HCT116 (cell line): ENCODE results near the gene MCOLN3. TPM values are rescaled to one million over a fixed set of nuclear protein-coding genes. Genes with fewer than 3 reads are reported as not detected.

ENCODE experiments used
- ATAC-seq: fragments of 200-7000 bp; cut with Tn5 transposase; 2 replicates; pipeline ENCODE4 v1.9.1; 2020; ENCODE audit warnings: mild to moderate bottlenecking, moderate library complexity
- BruUV-seq: library from RNA; stranded (reverse); fragments of 400-500 nt; replicated peaks from 2 replicates; lab custom pipeline; 2021; lab: Mats Ljungman, UMichigan
- CTCF ChIA-PET: fragments of 300-600 bp; sonication (Branson Sonifier 250); formaldehyde crosslinking; loops from one replicate; lab custom pipeline; 2021; ENCODE audit warnings: antibody characterized with exemption; lab: Charles Lee
- POLR2A ChIA-PET: fragments of 300-600, 350-600 bp; sonication (Branson Sonifier 250); formaldehyde crosslinking; loops from one replicate; lab custom pipeline; 2021; ENCODE audit warnings: antibody characterized with exemption; lab: Charles Lee
- RAD21 ChIA-PET, 2 experiments: fragments of 300-600 bp; sonication (Branson Sonifier 250); formaldehyde crosslinking; loops; one replicate each; lab custom pipeline; 2023; ENCODE audit warnings: low total read pairs in 2 of 2; ENCODE audit not compliant: uncharacterized antibody in 2 of 2, unreplicated experiment in 2 of 2, low non-redundant PET in 1 of 2; lab: Charles Lee
- DNase-seq: peaks from one replicate; pipeline ENCODE4 v3.0.0-alpha.2; 2010; ENCODE audit warnings: low read depth, low spot score
- H2AFZ ChIP-seq: fragments of 200-600 bp; shearing (Covaris generic), sonication (generic); 2 replicates; pipeline ENCODE4 v1.6.1; 2017; ENCODE audit warnings: low read depth, mixed run types, mixed read lengths, antibody characterized with exemption, low read length; ENCODE audit not compliant: poor library complexity, severe bottlenecking
- H3K27ac ChIP-seq: 2 replicates; pipeline ENCODE4 v1.5.1; 2012; ENCODE audit warnings: low read depth, low read length
- H3K27me3 ChIP-seq: fragments of 200-600 bp; sonication (generic); 2 replicates; pipeline ENCODE4 v1.6.1; 2016; ENCODE audit warnings: mixed run types, low read length, mixed read lengths; ENCODE audit not compliant: insufficient read depth
- H3K36me3 ChIP-seq, 2 experiments: fragments of 200-500 bp in 1 of 2; fragments of 200-600 bp in 1 of 2; sonication (Bioruptor generic) in 1 of 2; sonication (generic) in 1 of 2; 2 replicates each; pipeline versions ENCODE4 v1.5.1 to v1.6.1; 2014 to 2016; ENCODE audit warnings: low read length in 2 of 2, inconsistent platforms in 1 of 2, mixed read lengths in 1 of 2, mixed run types in 1 of 2; ENCODE audit not compliant: insufficient read depth in 2 of 2, control insufficient read depth in 1 of 2
- H3K4me1 ChIP-seq, 2 experiments: fragments of 200-600 bp in 1 of 2; sonication (generic) in 1 of 2; 2 replicates each; pipeline versions ENCODE4 v1.5.1 to v1.6.1; 2012 to 2017; ENCODE audit warnings: low read length in 2 of 2, inconsistent platforms in 1 of 2, mild to moderate bottlenecking in 1 of 2, mixed read lengths in 1 of 2, mixed run types in 1 of 2, moderate library complexity in 1 of 2; ENCODE audit not compliant: insufficient read depth in 2 of 2, control insufficient read depth in 1 of 2
- H3K4me2 ChIP-seq: fragments of 200-600 bp; sonication (generic); 2 replicates; pipeline ENCODE4 v1.6.1; 2017; ENCODE audit warnings: mixed run types, low read length, mixed read lengths
- H3K4me3 ChIP-seq, 2 experiments: fragments of 200-600 bp in 1 of 2; sonication (generic) in 1 of 2; replicated peaks in 1 of 2; 2 replicates each; pipeline ENCODE4 v1.5.1; 2011 to 2016; ENCODE audit warnings: low read length in 2 of 2, control low read depth in 1 of 2, low read depth in 1 of 2, mild to moderate bottlenecking in 1 of 2, mixed read lengths in 1 of 2, mixed run types in 1 of 2
- H3K79me2 ChIP-seq: fragments of 200-600 bp; sonication (generic); 2 replicates; pipeline ENCODE4 v1.6.1; 2017; ENCODE audit warnings: mild to moderate bottlenecking, mixed run types, low read length, moderate library complexity, mixed read lengths; ENCODE audit not compliant: insufficient read depth
- H3K9ac ChIP-seq: fragments of 200-600 bp; sonication (generic); 2 replicates; pipeline ENCODE4 v1.6.1; 2016; ENCODE audit warnings: low read length, mixed read lengths
- H3K9me2 ChIP-seq: fragments of 200-600 bp; sonication (generic), shearing (Covaris generic); 2 replicates; pipeline ENCODE4 v1.6.1; 2017; ENCODE audit warnings: mixed run types, mild to moderate bottlenecking, moderate library complexity; ENCODE audit not compliant: insufficient read depth
- H3K9me3 ChIP-seq, 2 experiments: fragments of 200-500 bp in 1 of 2; fragments of 200-600 bp in 1 of 2; sonication (Bioruptor generic) in 1 of 2; sonication (generic) in 1 of 2; 2 replicates each; pipeline ENCODE4 v1.6.1; 2014 to 2017; ENCODE audit warnings: low read length in 2 of 2, mixed read lengths in 2 of 2, inconsistent platforms in 1 of 2, low read depth in 1 of 2, mild to moderate bottlenecking in 1 of 2, mixed run types in 1 of 2, moderate library complexity in 1 of 2; ENCODE audit not compliant: control insufficient read depth in 1 of 2, insufficient read depth in 1 of 2
- H4K20me1 ChIP-seq: fragments of 200-600 bp; sonication (generic), shearing (Covaris generic); 2 replicates; pipeline ENCODE4 v1.6.1; 2017; ENCODE audit warnings: mixed run types, mild to moderate bottlenecking, moderate library complexity; ENCODE audit not compliant: insufficient read depth
- CBX3 ChIP-seq: IDR thresholded peaks from 2 replicates; pipeline ENCODE4 v1.6.1; 2012; ENCODE audit warnings: low read depth
- EZH2phosphoT487 ChIP-seq: fragments of 200-600 bp; IDR thresholded peaks from 2 replicates; pipeline ENCODE4 v1.6.1; 2018; ENCODE audit warnings: antibody characterized with exemption, borderline replicate concordance
- MAX ChIP-seq: IDR thresholded peaks from 2 replicates; pipeline ENCODE4 v1.6.1; 2012
- POLR2A ChIP-seq: IDR thresholded peaks from 2 replicates; pipeline ENCODE4 v1.7.0; 2011; ENCODE audit warnings: borderline replicate concordance; ENCODE audit not compliant: insufficient read depth, insufficient read length; ENCODE audit errors: extremely low read depth
- POLR2AphosphoS5 ChIP-seq: IDR thresholded peaks from 2 replicates; pipeline ENCODE4 v1.6.1; 2011; ENCODE audit warnings: mild to moderate bottlenecking, low read depth, low read length, moderate library complexity
- REST ChIP-seq: IDR thresholded peaks from 2 replicates; pipeline ENCODE4 v1.6.1; 2012; ENCODE audit warnings: low read depth
- SIN3A ChIP-seq: IDR thresholded peaks from 2 replicates; pipeline ENCODE4 v1.6.1; 2012; ENCODE audit warnings: low read depth
- SP1 ChIP-seq: IDR thresholded peaks from 2 replicates; pipeline ENCODE4 v1.6.1; 2012; ENCODE audit warnings: low read depth
- SRF ChIP-seq: IDR thresholded peaks from 2 replicates; pipeline ENCODE4 v1.6.1; 2012; ENCODE audit warnings: low read depth
- ZFX ChIP-seq: fragments of 450-650 bp; IDR thresholded peaks from 2 replicates; pipeline ENCODE4 v1.6.1; 2017
- ZNF274 ChIP-seq: fragments of 200-500 bp; sonication (Bioruptor generic); IDR thresholded peaks from 2 replicates; pipeline ENCODE4 v1.6.1; 2014; ENCODE audit warnings: mild to moderate bottlenecking, low read depth, low read length, inconsistent platforms
- intact Hi-C: fragments of 100-400 bp; cut with micrococcal nuclease; formaldehyde crosslinking; loops from 2 replicates; pipeline ENCODE4 v1.10.0; 2022
- total RNA-seq: library from RNA; stranded (reverse); gene quantifications from one replicate; pipeline ENCODE4 v1.2.1, GENCODE V29; 2021; ENCODE audit not compliant: unreplicated experiment

The MCOLN3 gene
- total RNA-seq, 1 experiment from 2014 or later, result 10.7 TPM

GRCh38 chr1:85091671-85092280 is 43.5 kb upstream of the MCOLN3 start (continued):
- TF ChIP-seq REST, result no peak
- TF ChIP-seq SIN3A, result no peak
- TF ChIP-seq EZH2phosphoT487, result no peak
- no peak for TF ChIP-seq ZNF274
- no peak for TF ChIP-seq ZFX
- no peak for TF ChIP-seq POLR2A

- ChIA-PET RAD21 (no interaction called here), CTCF (no interaction called here), POLR2A (no interaction called here)
- no peaks in the 10 kb centered on the region for H4K20me1 ChIP-seq
- no peaks in the 10 kb centered on the region for H3K9me3 ChIP-seq
- no peaks in the 10 kb centered on the region for H3K79me2 ChIP-seq
- no peak overlapping the region for H2AFZ ChIP-seq
- no peaks in the 10 kb centered on the region for H3K9me2 ChIP-seq
- no peak overlapping the region for H3K9ac ChIP-seq
- H3K4me2 ChIP-seq, result no peak overlapping the region
- ATAC-seq (no peak), DNase-seq (no peak)
- H3K4me1 ChIP-seq, result peaks cover 0 to 11% of the 10 kb centered on the region in 2 experiments; a peak in 1 of 4 replicates
- H3K36me3 ChIP-seq, result no peaks in the 10 kb centered on the region
- intact Hi-C loops, result no loop called here
- H3K27me3 ChIP-seq, result no peaks in the 10 kb centered on the region
- no TSS peak for BruUV-seq
- H3K27ac ChIP-seq, result no peak overlapping the region
- TF ChIP-seq SRF (no peak), CBX3 (no peak), POLR2AphosphoS5 (no peak), MAX (no peak), EZH2phosphoT487 (no peak), SP1 (no peak), REST (no peak)
- no peak overlapping the region for H3K4me3 ChIP-seq
Measured at GRCh38 chr1:85090225-85090624, 41.9 kb upstream of the MCOLN3 start.
